HG03159 (cell line): ENCODE measurements around the gene ZXDC.

Source experiments
- ATAC-seq: cut with Tn5 transposase; IDR thresholded peaks from one replicate; pipeline ENCODE4 v1.9.1; 2021; ENCODE audit warnings: mild to moderate bottlenecking, moderate library complexity; ENCODE audit not compliant: unreplicated experiment

The ZXDC gene

DNA sequence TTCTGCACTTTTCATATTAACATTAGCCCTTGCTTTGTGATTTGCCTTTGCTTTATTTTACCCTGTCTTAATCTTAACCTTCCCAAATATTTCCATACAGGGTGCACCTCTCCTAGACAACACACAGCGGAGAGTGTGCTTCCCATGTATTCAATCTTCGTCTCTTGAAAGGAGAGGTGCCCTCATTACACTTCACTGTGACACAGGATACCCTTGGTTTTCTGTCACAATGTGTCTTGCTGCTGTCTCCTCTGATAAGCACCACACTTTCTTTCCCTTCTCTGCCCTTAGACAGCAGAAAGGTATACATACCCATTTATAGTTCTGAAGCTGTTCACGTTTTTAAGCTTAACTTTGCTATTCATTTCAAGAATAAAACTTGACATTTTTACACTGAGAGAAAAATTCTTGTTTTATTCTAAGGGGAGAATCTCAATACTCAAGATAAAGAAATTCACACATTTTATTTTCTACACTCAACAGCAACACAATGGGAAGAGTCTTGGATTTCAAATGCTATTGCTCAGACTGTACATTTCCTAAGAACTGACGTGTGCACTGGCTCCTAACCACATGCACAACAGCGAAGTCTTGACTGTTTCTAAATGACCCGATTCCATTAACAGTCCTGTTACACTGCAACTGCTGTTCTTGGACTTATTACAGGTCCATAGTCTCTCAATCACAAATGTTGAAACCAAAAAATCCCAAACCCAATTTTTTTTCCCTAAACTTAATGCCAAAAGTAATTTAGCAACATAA, 21.1 kb downstream of the ZXDC start:
- no peak for ATAC-seq

DNA sequence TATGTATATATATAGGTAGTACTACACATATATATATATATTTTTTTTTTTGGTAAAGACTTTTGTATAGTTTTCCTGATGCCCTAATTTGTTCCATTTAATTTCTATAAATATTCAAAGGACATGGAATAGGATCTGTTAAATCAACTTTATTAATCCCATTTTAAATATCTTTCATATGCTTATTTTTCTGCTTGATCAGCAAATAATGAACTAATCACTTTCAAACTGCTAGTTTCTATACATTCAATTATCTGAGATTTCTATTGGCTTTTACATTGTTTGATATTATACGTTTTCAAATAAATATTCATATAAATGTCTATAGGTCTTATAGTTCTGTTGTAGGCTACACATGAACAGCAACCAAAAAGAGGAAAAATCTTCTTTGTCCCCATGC, 21.7 kb downstream of the ZXDC start:
- no peak for ATAC-seq

GRCh38 chr3:126452213-126452612, 23.5 kb downstream of the ZXDC start:
- ATAC-seq: no peak

GRCh38 chr3:126451511-126451910, 24.2 kb downstream of the ZXDC start:
- ATAC-seq: no peak

DNA sequence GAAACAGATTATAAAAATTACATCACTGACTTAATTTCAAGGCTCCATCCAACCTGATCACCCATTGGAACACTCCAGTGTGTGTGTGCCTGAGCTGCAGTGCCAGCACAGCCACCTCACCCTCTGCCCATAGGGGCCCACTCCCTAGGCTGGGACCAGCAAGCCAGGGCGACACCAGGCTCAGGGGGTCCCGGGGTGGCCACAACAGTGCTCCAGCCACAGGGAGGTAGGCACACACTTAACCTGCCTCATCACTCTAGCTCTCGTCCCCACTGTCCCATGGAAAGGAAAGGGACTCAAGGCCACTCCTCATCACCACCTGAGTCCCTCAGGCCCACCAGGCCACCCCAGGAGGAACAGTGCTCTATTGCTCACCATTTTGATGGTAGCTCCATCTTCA, 24.9 kb downstream of the ZXDC start:
- ATAC-seq: no peak

DNA sequence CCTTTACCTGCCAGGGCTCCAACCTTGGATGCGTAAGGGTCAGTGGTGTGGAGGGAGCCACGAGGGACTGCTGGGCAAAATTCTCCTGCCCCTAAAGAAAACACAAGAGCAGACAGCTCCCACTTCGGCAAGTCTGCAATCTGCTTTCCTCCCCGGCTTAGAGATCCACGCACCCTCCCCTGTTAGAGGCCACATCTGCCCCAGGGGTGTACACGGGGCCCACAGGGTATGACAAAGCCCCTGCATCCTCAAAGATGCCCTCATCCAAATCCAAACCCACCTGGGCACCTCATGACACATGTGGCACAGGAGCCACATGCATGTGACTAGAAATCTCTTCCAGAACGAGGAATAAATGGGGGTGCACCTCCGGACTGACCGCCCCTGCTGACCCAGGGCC, 25.5 kb downstream of the ZXDC start:
- no peak for ATAC-seq

DNA sequence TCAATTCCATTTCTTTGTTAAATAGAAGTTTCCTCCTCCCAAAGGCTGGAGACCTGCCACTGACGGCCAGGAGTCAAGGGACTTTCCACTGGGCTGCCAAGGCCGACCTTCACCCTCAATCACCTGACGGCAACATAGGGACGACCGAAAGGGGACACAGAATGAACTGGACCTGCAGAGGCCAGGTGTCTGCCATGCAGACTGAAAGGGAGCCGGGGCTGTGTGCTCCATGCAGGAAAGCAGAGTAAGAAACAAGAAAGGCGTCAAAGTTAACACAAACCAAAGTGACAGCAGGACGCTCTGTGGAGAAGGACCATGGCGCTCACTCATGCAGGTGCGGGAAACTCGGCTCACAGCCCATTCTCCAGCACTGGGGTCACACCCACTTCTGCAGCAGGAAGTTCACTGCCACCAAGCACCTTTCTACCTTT, 26.1 kb downstream of the ZXDC start:
- no peak for ATAC-seq

DNA sequence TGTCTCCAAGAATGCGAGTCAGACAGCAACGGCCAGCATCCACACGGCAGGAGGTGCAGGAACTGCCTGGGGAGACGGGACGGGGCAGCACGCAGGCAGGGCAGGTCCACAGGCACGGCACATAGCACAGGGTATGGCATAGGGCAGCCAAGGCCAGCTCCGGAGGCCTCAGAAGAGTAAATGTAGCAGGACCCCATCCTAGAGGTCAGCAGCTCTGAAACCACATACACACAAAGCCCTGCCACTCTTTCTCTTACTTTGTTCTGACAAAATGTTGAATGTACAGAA, 26.9 kb downstream of the ZXDC start:
- no peak for ATAC-seq

DNA sequence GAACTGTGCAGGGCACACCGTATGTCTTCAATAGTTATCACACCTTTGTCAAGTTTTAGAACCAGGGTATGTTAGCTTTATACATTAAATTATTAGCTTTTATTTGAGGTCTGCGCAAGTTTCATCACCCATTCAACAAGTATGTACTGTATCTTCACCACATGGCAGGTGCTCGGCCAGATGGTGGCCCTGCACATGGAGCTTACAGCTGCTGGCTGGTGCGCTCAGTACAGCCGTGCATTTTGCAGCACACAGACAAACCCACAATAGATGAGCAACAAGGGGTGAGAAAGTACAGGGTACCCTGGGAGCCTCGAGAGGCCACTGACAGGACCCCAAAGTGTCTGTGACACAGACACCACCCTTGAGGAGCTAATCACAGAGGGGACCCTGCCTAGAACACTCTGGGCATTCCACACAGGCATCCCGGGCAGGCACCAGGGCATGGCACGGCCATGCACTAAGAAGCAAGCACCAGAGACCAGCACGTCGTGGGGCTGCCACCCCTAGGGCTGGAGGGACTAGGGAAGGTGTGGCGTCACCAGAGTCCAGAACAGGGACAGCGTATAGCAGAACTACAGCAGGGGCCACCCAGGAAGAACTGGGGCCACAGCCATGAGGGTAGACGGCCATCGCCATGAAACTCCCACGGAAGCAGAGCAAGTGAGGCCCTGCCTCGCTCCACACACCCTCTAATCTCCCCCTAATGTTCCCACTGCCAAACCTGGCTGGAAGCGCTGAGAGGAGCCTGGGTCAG, 27.4 kb downstream of the ZXDC start:
- no peak for ATAC-seq

DNA sequence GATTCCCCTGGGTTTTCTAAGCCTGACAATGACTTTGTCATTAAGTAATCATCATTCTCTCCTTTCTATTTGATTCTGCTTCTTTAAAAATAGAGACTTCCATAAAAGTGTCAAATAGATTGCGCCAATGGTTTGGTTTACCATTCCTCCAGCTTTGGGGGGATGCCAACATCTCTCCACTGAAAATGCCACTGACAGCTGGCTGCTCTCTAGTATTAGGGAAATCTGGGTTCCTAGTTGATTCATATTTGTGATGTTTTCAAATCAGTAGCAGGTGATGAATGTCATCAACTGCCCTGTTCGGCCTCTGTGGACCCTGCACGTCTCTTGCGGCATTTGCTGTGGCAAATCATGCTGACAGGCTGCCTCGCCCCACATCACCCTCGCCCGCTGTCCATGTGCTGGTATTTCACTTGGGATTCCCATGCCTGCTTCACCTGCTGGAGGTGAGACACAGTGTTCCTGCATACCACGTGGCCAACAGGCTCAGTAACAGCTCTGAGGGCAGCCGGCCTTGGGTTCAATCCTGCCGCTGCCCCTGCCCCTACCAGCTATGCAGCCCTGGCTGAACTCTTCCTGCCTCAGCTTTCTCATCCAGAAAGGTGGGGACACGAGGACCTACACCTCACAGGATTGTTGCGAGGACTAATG, 28.1 kb downstream of the ZXDC start:
- ATAC-seq: no peak

GRCh38 chr3:126446791-126447190, 28.9 kb downstream of the ZXDC start:
- no peak for ATAC-seq

DNA sequence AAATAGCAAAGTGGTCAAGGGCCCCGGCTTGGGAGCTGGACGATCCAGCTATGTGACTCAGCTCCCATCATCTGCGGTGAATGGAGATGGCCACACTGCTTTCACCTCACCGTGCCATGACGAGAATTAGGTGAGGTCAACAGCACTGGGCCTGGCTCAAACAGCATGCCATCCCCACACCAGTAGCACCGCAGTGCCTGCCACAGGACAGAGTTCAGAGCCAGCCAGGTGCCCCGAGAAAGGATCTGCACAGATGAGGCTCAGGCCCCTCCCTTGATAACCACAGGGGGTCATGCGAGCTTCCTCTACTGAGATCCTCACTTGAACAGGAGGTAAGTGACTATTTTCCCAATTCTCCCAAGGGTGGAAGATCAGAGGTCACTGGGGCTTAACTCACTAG, 29.4 kb downstream of the ZXDC start:
- no peak for ATAC-seq

DNA sequence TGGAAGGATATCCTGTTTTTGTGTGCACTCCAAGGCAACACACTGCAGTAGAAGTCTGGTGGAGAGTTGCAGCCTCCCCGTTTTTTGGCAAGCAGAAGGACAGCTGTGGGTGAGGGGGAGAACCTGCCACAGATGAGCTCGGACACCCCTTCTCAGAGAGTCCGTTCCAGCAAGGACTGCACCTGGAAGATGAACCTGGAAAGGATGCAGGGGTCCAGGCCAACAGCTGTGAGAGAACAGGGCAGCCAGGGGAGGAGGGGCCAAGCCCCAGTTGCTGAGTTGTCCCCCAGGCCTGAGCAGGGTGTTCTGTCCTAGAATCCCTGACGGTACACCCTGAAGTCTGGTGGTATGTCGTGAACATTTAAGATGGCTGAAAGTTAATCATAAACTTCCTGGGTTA, 30.2 kb downstream of the ZXDC start:
- no peak for ATAC-seq

GRCh38 chr3:126442856-126443242, 32.8 kb downstream of the ZXDC start:
- no peak for ATAC-seq

GRCh38 chr3:126442094-126442855, 33.4 kb downstream of the ZXDC start:
- ATAC-seq: no peak

GRCh38 chr3:126441256-126441880, 34.3 kb downstream of the ZXDC start:
- ATAC-seq: no peak

DNA sequence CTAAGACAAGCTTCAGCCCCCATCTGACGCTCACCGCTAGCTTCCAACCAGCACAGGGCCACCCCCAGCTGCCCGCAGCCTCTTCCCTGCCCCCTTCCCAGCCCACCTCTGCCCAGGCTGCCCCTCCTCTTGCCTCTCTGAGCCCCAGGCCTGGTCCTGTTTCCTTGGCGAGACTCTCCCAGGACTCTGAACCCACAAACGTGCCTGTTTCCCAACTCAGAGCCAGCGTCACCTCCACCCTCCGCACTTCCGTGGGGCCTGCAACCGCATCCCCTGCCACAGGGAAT, 35.0 kb downstream of the ZXDC start:
- no peak for ATAC-seq

- no peak for ATAC-seq
Measured at GRCh38 chr3:126439968-126440708, 35.6 kb downstream of the ZXDC start.

- no peak for ATAC-seq
Measured at GRCh38 chr3:126439346-126439967, 36.2 kb downstream of the ZXDC start.

DNA sequence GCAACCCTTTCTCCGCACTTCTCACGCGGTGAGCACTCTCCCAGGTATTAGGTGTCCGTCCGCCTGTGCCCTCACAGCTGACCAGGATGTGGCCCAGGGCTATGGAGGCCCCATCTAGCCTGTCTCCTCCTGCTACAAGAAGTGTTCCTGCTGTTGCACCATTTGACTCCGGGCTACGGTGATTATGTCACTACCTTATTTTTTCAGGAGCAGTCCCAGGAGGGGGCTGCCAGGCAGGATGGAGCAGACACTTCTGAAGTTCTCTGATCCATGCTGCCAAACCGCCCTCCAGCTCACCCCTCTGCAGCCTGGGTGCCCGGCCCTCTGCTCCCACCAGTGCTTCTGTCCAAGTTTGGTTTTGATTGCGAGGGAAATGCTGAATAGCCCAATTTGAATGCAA, 36.9 kb downstream of the ZXDC start:
- ATAC-seq: no peak
